ENCODE measurements around the gene PDLIM5.
"Not testable (repeated sequence)": the region's sequence is repeated elsewhere in the genome, so short reads cannot be mapped to it uniquely, and the experiment has no call there.

The PDLIM5 gene

GRCh38 chr4:94533405-94534223, 81.9 kb downstream of the PDLIM5 start:
- DNase-seq: peak; percentile 43 to 51

- DNase-seq: peak in 1 of 2 experiments; percentile 1
These were observed 82.9 kb downstream of the PDLIM5 start for GRCh38 chr4:94534401-94535312.

- no peak for DNase-seq
These were observed 84.3 kb downstream of the PDLIM5 start for GRCh38 chr4:94536049-94536448.

GRCh38 chr4:94536649-94537469, 85.1 kb downstream of the PDLIM5 start:
- peak; percentile 27 to 48 for DNase-seq

GRCh38 chr4:94537921-94538628, 86.3 kb downstream of the PDLIM5 start:
- no peak for DNase-seq

- DNase-seq: no peak
These were observed 88.7 kb downstream of the PDLIM5 start for GRCh38 chr4:94540476-94540875.

- no peak for DNase-seq
These were observed 93.1 kb downstream of the PDLIM5 start for GRCh38 chr4:94544811-94545210.

- no peak for DNase-seq
These were observed 93.6 kb downstream of the PDLIM5 start for GRCh38 chr4:94545296-94545695.

GRCh38 chr4:94546949-94547348, 95.2 kb downstream of the PDLIM5 start:
- no peak for DNase-seq

- DNase-seq: no peak
These were observed 96.8 kb downstream of the PDLIM5 start for GRCh38 chr4:94548571-94548970.

GRCh38 chr4:94550352-94550751, 98.6 kb downstream of the PDLIM5 start:
- DNase-seq: no peak

- no peak for DNase-seq
These were observed 99.1 kb downstream of the PDLIM5 start for GRCh38 chr4:94550851-94551250.

- DNase-seq: no peak
These were observed 100.2 kb downstream of the PDLIM5 start for GRCh38 chr4:94551643-94552564.

- not testable (repeated sequence) for DNase-seq
These were observed 104.3 kb downstream of the PDLIM5 start for GRCh38 chr4:94556047-94556446.

- not testable (repeated sequence) for DNase-seq
These were observed 105.9 kb downstream of the PDLIM5 start for GRCh38 chr4:94557632-94558031.

- DNase-seq: no peak
These were observed 106.7 kb downstream of the PDLIM5 start for GRCh38 chr4:94558392-94558904.

- no peak for DNase-seq
These were observed 107.6 kb downstream of the PDLIM5 start for GRCh38 chr4:94559351-94559806.

- no peak for DNase-seq
These were observed 109.7 kb downstream of the PDLIM5 start for GRCh38 chr4:94561249-94562024.

- no peak for DNase-seq
These were observed 110.5 kb downstream of the PDLIM5 start for GRCh38 chr4:94562285-94562684.

GRCh38 chr4:94564252-94564651, 112.5 kb downstream of the PDLIM5 start:
- no peak for DNase-seq
